ENCODE data around the gene PPP1R12C.

PPP1R12C gene

GRCh38 chr19:55042688-55043087 lies 74.7 kb downstream of the PPP1R12C start:
- no peak for TF ChIP-seq CTCF (IDR thresholded peaks at IDR 0.05; ENCODE audit: low read depth, low read length)
- in situ Hi-C loops (cut with HindIII; ENCODE audit: low sequenced_read_pairs), result no loop called here
- no peak for DNase-seq (ENCODE audit: low read depth, low spot score)
- H3K4me3 ChIP-seq (ENCODE audit: low read depth, low read length), result no peak overlapping the region

DNA sequence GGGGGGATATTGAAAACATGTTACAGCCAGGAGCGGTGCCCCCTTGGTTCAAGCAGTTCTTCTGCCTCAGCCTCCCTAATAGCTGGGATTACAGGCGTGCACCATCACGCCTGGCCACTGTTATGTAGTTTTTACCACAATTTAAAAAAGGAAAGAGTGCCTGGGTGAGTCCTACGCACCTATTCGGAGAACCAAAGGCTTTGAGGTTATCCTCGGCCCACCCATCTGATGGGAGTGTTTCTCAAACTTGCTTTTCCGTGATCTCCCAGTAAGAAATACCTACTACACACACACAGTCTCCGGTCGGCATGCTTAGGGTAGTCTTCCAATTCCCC lies 75.1 kb downstream of the PPP1R12C start:
- no peak for DNase-seq (ENCODE audit: low read depth, low spot score)
- in situ Hi-C loops (cut with HindIII; ENCODE audit: low sequenced_read_pairs), result no loop called here
- TF ChIP-seq CTCF (IDR thresholded peaks at IDR 0.05; ENCODE audit: low read depth, low read length), result no peak
- no peak overlapping the region for H3K4me3 ChIP-seq (ENCODE audit: low read depth, low read length)

- no peak for DNase-seq (ENCODE audit: low read depth, low spot score)
- in situ Hi-C loops (cut with HindIII; ENCODE audit: low sequenced_read_pairs), result no loop called here
- H3K4me3 ChIP-seq (ENCODE audit: low read depth, low read length), result no peak overlapping the region
- no peak for TF ChIP-seq CTCF (IDR thresholded peaks at IDR 0.05; ENCODE audit: low read depth, low read length)
These were observed 75.7 kb downstream of the PPP1R12C start for GRCh38 chr19:55041627-55042343.

DNA sequence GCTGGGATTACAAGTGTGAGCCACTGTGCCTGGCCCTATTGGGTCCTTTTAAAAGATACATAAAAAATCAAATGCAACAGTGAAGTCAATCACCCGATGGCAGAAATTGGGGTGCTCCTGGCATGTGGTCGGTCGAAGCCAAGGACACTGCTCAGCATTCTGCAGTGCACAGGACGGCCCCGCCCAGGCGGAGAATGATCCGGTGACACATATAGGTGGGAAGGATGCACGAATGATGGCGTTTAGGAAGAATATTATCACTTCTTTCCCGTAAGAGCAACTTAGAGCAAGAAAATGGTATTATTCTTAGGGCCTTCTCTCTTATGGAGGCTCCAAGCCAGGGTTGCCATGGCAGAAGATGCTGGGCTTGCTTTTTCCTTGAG lies 76.2 kb downstream of the PPP1R12C start:
- in situ Hi-C loops (cut with HindIII; ENCODE audit: low sequenced_read_pairs), result no loop called here
- no peak for DNase-seq (ENCODE audit: low read depth, low spot score)
- no peak for TF ChIP-seq CTCF (IDR thresholded peaks at IDR 0.05; ENCODE audit: low read depth, low read length)
- no peak overlapping the region for H3K4me3 ChIP-seq (ENCODE audit: low read depth, low read length)

Measured in astrocyte of the spinal cord (primary cell).